ENCODE data around the gene ATF3.
A peak's percentile ranks its signal among the peaks of the same experiment; 100 is the strongest.

The ATF3 gene

DNA sequence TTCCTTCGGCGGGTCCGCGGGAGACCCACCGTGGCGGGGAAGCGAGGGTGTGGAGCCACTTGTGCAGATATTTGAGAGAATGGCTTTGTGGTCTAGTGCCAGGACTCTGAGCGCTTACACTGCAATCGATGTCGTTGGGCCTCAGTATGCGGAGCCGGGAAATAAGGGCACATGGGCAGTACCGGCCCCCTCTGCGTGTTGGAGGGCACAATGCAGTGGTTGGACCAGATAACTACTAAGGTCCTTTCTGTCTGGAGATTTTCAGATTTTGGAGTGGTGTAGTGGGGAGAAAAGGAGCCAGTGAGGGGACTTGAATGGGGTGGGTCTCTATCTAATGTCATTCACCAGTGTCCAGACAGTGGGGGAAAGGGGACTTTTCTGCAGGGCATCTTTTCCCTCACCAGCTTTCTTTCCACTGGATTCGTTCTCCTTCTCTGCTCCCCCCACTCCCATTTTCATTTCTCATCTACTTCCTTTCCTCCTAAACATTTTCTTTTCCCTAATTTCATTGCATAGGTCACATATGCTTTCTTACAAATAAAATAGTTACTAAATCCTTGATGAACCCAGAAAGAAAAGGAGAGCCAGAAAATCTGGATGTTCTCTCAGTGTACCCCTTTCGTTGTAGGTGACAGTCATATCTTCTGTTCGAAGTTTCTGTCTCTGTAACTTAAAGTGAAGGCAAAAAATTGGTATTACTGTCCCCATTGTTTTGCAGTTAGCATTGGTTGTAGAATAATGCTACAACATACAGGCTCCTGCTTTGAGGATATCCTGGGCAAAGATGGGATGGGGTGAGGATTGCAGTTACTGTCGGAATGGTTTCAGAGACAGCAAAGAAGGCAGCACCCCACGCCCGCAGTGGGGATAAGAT is 1.4 kb downstream of the ATF3 start:
- no peak for ATAC-seq

DNA sequence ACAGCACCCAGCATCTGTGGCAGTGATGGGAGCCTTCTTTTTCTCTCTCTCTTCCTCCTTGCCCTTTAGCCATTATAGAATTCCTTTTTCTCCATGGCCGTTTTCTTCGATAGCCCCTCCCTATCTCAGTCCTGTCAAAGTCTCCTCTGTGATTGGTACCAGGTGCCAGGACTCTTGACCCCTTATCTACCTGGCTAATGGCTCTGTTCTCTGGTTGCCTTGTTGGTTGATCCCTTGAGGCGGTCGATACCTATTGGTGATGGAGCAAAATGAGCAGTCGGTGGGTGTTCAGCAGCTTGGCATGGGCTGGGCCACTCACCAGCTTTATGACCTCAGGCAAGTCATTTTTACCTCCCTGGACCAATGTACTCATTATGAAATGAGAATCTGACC is 2.0 kb downstream of the ATF3 start:
- ATAC-seq, result no peak

- no peak for ATAC-seq
Measured at GRCh38 chr1:212611000-212611948, 2.7 kb downstream of the ATF3 start.

DNA sequence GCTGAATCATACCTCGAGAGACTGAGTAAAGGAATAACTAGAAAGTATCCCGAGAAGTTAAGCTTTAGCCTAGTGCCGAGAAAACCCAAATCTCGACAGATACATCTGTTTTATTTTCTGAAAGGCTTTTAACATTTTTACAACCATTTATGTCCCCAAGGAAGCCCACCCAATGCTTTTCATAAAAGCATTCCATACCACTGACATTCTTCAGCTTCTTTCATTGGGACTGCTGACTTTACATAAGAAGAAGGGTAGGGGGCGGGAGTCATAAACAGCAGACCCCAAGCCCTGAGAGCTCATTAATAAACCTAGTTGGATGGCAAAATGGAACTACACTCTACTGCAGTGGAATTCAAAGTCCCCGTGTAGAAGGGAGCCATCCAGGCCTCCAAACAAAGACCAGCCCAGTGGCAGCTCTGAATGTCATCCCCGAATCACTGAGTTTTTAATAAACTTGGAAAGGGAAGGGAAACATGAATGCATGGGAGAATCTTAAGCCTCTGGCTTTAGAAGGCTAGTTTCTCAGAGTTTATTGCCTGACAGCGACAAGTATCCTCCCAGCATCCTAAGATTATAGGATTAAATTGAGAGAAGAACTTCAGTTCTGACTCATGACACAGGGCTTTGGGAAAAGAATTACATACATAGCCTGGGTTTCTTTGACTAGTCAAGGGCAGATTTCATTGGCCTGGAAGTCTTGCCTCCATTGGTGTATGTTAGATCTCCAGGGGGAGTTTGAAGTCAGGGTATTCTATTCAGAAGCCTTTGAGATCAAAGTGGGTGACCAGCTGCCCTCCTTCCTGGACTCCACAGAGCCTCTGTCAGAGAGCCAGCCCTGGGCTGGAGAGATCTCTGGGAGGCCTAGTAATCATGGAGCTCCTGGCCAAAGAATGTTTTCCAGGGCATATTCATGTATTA is 3.7 kb downstream of the ATF3 start:
- no peak for ATAC-seq

DNA sequence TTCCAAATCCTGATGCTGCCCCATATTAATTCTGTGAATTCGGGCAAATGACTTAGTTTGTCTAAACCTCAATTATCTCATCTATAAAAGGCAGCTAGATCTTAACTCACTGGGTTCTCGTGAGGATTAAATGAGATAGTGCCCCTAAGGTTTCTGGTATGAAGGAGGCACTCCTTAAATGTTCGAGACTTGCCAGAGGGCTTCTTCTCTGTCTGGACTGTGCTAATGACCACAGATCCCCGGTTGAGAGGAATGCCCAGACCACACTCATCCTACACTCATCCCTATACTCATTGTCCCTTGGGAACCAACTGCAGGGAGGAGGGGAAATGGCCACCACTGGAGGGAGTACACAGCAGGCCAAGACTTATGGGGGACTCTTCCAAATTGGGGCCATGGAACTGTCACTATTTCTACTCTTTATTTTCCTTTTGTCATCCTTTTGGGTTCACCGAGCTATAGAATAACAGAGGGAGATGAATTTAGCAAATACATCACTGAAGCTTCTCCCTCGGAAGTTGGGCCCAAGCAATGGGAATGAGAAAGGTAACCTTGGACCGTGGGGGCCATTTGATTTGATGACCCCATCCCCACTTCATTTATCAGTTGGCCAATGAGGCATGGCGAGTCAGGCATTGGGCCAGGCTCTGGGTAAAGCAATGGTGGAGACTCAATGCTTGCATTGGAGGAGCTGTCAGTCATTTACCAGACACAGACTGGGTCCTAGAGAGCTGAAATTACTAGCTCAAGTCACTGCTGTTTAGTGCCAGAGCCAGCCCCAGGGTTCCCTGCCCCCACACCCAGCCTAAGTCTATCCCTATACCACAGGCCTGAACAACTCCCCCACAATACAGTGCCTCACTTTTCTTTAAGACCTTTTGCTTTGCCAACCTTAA is 5.1 kb downstream of the ATF3 start:
- ATAC-seq, result no peak

GRCh38 chr1:212614453-212615200 is 6.1 kb downstream of the ATF3 start:
- ATAC-seq, result peak in 1 of 2 donors; percentile 29

DNA sequence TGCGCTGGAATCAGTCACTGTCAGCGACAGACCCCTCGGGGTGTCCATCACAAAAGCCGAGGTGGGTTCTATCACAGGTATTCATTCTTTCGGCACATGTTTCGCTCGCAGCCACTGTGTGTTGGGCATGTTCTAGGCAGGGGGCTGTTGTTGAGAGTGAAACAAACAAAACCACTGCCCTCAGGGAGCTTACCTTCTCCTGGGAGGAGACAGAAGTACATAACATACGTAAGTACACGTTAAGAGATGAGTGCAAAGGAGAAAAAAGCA is 6.6 kb downstream of the ATF3 start:
- no peak for ATAC-seq

- no peak for ATAC-seq
Measured at GRCh38 chr1:212618466-212619210, 10.1 kb downstream of the ATF3 start.

DNA sequence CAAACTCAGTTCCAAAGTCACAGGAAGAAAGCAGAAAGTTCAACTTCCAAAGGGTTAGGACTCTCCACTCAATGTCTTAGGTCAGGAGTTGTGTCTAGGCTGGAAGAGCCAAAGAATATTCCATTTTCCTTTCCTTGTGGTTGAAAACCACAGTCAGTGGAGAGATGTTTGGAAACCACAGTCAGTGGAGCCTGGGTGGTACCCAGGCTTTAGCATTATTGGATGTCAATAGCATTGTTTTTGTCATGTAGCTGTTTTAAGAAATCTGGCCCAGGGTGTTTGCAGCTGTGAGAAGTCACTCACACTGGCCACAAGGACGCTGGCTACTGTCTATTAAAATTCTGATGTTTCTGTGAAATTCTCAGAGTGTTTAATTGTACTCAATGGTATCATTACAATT is 11.7 kb downstream of the ATF3 start:
- ATAC-seq, result no peak

DNA sequence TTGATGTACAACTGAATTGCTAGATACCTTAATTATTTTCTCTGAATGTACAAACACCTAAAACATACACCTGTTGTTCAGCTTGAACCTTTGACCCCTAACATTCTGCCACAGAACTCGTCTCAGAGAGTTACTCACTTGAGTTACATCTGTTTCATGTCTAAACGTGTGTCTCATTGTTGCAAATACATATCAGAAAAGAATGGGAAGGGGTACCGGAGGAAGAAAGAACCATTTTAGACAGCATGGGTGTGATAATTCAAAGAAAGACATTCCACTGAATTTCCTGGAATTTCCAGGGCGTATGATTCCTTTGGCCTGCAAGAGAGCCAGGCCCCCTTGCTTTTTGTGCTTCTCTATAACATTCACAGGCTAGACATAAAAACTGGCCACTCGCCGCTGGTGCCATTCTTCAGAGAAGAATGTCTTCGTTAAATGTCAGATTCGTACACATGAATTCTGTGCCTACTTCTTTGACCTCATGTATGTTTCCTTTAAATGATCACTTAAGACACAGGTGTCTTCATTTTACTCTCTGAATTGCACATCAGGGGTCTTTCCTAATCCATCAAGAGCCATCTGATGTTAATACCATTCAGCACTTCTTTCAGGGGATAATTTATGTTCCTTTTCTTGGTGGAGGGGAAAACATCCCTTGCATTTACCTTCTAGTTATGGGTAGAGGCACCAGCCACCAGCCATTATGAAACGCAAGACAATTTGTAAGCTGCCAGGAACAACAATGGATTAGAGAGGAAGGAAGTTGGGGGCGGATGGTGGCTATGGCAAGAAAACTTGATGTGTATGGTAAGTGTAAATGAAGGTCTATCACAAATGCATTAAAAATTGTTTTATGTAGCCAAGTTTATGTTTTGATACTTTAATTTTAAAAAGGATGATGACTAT is 12.7 kb downstream of the ATF3 start:
- ATAC-seq, result no peak

DNA sequence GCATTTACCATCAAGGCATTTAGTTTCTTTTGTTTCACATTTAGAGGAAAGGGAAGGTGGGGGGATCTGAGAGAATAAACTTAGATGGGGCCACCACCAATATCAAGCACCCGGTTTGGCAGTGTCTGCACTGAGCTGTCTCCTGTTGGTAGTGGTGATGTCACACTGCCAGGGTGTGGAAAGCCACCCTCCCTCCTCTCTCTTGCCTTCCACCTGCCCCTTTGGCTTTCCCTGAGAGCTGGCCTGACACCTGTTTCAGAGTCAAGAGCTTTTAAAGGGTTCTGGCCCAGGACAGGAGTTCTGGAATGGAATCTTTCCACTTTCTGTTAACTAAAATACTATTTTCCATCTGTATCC is 13.4 kb downstream of the ATF3 start:
- ATAC-seq, result no peak

DNA sequence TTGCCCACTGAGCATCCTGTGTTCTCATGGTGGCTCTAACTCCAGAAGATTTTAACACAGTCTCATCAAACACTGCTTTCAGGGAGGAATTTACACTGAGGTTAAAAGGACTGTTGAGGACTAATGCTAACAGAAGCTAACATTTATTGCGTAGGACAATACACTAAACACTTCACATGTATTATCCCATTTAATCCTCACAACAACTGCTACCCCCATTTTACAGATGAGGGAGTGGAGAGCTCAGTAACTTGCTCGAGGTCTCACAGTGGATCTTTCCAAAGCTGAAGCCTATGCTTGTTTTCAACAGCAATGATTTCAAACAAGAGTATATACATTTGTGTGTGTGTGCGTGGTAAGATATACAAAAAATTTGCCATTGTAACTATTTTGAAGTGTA is 13.9 kb downstream of the ATF3 start:
- no peak for ATAC-seq

DNA sequence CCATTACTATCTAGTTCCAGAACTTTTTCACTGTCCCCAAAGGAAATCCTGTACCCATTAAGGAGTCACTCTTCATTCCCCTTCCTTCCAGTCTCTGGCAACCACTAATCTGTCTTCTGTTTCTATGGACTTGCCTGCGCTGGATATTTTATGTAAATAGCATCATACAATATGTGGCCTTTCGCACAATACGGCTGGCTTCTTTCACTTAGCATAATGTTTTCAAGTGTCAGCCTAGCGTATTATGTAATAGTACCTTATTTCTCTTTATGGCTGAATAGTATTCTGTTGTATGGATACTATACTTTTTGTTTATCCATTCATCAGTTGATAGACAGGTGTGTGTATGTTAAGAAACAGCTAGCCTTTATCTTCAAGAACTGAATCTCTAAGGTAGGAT is 14.3 kb downstream of the ATF3 start:
- ATAC-seq, result no peak

DNA sequence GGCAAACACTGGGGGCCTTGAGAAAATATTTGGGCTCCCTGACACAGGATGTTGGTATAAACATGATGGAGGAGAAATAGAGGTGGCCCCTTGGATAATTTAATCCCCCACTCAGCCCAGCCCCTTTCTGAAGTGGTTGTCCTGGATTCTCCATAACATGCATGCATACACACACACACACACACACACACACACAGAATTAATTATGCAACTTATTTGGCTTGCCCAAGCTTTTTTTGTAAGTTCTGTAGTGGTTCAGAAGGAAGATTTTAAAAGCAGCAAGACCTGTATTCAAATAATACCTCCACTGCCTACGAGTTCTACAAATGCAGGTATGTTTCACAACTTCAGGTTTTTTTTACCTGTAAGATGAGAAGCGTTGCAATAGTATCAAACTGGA is 15.0 kb downstream of the ATF3 start:
- no peak for ATAC-seq

DNA sequence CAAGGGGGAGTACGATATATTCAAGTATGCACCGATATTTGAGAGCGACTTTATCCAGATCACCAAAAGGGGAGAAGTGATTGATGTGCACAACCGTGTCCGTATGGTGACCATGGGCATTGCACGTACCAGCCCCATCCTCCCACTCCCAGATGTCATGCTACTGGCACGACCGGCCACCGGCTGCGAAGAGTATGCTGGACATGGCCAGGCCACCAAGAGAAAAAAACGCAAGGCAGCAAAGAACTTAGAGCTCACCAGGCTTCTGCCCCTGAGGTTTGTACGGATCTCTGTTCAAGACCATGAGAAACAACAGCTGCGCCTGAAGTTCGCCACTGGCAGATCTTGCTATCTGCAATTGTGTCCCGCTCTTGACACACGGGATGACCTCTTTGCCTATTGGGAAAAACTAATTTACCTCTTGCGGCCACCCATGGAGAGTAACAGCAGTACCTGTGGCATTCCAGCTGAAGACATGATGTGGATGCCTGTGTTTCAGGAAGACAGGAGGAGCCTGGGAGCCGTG is 16.5 kb downstream of the ATF3 start:
- no peak for ATAC-seq

GRCh38 chr1:212625781-212626450 is 17.4 kb downstream of the ATF3 start:
- ATAC-seq, result no peak

DNA sequence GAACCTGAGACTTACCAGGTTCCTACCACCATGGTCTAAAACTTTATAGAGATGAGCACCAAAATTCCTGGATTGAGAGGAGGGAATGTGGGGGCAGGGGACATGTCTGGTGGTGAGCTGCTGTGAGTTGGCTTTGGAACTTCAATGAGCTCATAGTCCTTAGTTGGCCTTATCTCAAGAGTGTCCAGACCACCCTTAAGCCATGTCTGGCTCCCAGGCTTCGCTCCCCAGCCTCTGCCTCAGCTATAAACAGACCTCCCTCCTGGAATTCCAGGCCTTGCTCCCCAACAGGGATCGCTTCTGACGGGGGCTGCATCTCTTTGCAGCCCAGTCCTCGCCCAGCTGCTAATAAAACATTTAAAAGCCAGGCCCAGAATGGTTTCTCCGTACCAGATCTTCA is 19.5 kb downstream of the ATF3 start:
- ATAC-seq, result no peak

- no peak for ATAC-seq
Measured at GRCh38 chr1:212628813-212629415, 20.4 kb downstream of the ATF3 start.

Data from activated CD4-positive, CD25-positive, alpha-beta regulatory T cell treated with anti-CD3 and anti-CD28 coated beads, Interleukin-2, amount 50 U/mL, for 24 hours (primary cell).